Erythroblast (primary cell): ENCODE measurements around the gene DMBT1.

Experiments
- GATA1 ChIP-seq: IDR thresholded peaks from 2 replicates; pipeline ENCODE4 v1.6.1; 2011; ENCODE audit warnings: low read depth, mild to moderate bottlenecking, control low read depth, low read length, moderate library complexity
- POLR2A ChIP-seq: IDR thresholded peaks from 2 replicates; pipeline ENCODE4 v1.6.1; 2011; ENCODE audit warnings: mild to moderate bottlenecking, low read length

- TF ChIP-seq POLR2A (no peak), GATA1 (no peak)
These were observed 103.1 kb downstream of the DMBT1 start for GRCh38 chr10:122663516-122664130.
